A673 (cell line): ENCODE data around the gene SLC19A1. TPM values are rescaled to one million over a fixed set of nuclear protein-coding genes. Genes with fewer than 3 reads are reported as not detected.

ENCODE experiments used
- BruUV-seq: library from RNA; stranded (reverse); fragments of 400-500 nt; replicated peaks from 2 replicates; lab custom pipeline; 2021; lab: Mats Ljungman, UMichigan
- CTCF ChIA-PET: fragments of 300-600 bp; sonication (Branson Sonifier 250); formaldehyde crosslinking; loops from one replicate; lab custom pipeline; 2022; ENCODE audit warnings: antibody characterized with exemption; lab: Charles Lee
- POLR2A ChIA-PET: fragments of 300-600 bp; sonication (Branson Sonifier 250); formaldehyde crosslinking; loops from one replicate; lab custom pipeline; 2022; ENCODE audit warnings: antibody characterized with exemption; ENCODE audit not compliant: low non-redundant PET; lab: Charles Lee
- DNase-seq: peaks from one replicate; pipeline ENCODE4 v3.0.0-alpha.2; 2015; ENCODE audit warnings: low spot score
- H3K27ac ChIP-seq: fragments of 200-600 bp; sonication (generic); 2 replicates; pipeline ENCODE4 v1.5.1; 2016; ENCODE audit warnings: mixed run types, low read depth, mild to moderate bottlenecking, mixed read lengths, antibody characterized with exemption, low read length; ENCODE audit not compliant: poor library complexity, severe bottlenecking
- H3K27me3 ChIP-seq: fragments of 200-600 bp; sonication (generic); replicated peaks from 2 replicates; pipeline ENCODE4 v1.6.1; 2017; ENCODE audit warnings: mixed run types, low read depth, mild to moderate bottlenecking, mixed read lengths, antibody characterized with exemption, low read length; ENCODE audit not compliant: insufficient read depth, poor library complexity
- H3K36me3 ChIP-seq: fragments of 200-600 bp; sonication (generic); 2 replicates; pipeline ENCODE4 v1.6.1; 2016; ENCODE audit warnings: mixed run types, mild to moderate bottlenecking, mixed read lengths, antibody characterized with exemption, low read length; ENCODE audit not compliant: insufficient read depth, poor library complexity, severe bottlenecking
- H3K4me1 ChIP-seq: fragments of 200-600 bp; sonication (generic); 2 replicates; pipeline ENCODE4 v1.6.1; 2017; ENCODE audit warnings: mixed run types, mild to moderate bottlenecking, mixed read lengths, antibody characterized with exemption, low read length; ENCODE audit not compliant: insufficient read depth, poor library complexity, severe bottlenecking
- H3K4me3 ChIP-seq: fragments of 200-600 bp; sonication (generic); 2 replicates; pipeline ENCODE4 v1.5.1; 2016; ENCODE audit warnings: low read depth, mixed run types, mild to moderate bottlenecking, mixed read lengths, low read length; ENCODE audit not compliant: poor library complexity, severe bottlenecking
- H3K9me3 ChIP-seq: fragments of 200-600 bp; sonication (generic); 2 replicates; pipeline ENCODE4 v1.6.1; 2016; ENCODE audit warnings: mixed run types, low read depth, mild to moderate bottlenecking, mixed read lengths, antibody characterized with exemption, low read length; ENCODE audit not compliant: poor library complexity, severe bottlenecking
- EZH2 ChIP-seq: fragments of 200-600 bp; sonication (generic); IDR thresholded peaks from 2 replicates; pipeline ENCODE4 v1.6.1; 2017; ENCODE audit warnings: borderline replicate concordance, low read depth, mild to moderate bottlenecking, mixed read lengths, antibody characterized with exemption, low read length; ENCODE audit not compliant: poor library complexity, severe bottlenecking
- intact Hi-C: fragments of 100-400 bp; cut with micrococcal nuclease; formaldehyde crosslinking; loops from one replicate; pipeline ENCODE4 v1.10.0; 2022; ENCODE audit not compliant: unreplicated experiment
- total RNA-seq: library from RNA; stranded (reverse); gene quantifications from 2 replicates; pipeline ENCODE4 v1.2.3, GENCODE V29; 2021
- TF ChIP-seq, protein P1 (sequence below): fragments of 300-800, 200-600 bp; sonication (generic); conservative IDR thresholded peaks from 2 replicates; pipeline ENCODE4 v1.5.1; 2017; ENCODE audit warnings: low read depth, mild to moderate bottlenecking, antibody characterized with exemption, low read length, moderate library complexity, mixed read lengths

SLC19A1 gene
- total RNA-seq, 1 experiment from 2014 or later = 72.1 TPM

DNA sequence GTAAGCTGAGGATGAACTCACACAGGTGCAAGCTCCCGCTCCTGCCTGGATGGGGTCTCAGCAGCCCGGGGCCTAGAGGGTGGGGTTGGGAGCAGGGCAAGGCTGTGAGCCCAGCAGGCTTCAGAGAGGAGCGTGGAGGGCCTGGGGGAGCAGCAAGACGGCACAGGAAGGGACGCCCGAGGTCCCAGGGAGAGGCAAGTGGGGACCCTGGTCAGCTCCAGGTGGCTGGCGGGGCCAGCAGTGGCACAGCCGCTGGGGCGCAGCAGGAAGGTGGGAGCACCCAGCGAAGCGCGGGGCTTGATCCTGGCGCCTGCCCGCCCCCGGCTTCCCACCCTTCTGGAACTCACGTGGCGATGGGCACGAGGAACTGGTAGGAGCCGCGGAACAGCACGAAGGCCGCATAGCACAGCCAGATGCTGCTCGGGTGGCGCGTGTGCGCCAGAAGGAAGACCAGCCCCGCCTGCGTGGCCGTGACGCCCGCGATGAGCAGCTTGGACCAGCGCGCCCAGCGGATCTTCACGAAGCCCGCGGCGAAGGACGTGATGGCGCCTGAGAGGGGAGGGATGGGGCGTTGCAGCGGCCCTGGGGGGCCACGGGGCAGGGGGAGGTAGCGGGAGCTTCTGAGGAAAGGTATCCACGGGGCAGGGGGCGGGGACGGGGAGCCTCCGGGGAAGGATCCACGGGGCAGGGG lies 11.7 kb downstream of the SLC19A1 start:
- no peak for DNase-seq
- no peaks in the 10 kb centered on the region for H3K27me3 ChIP-seq
- intact Hi-C loops = no loop called here
- no peaks in the 10 kb centered on the region for H3K9me3 ChIP-seq
- H3K4me3 ChIP-seq = no peak overlapping the region
- H3K4me1 ChIP-seq = no peaks in the 10 kb centered on the region
- no peak for TF ChIP-seq EZH2
- TF ChIP-seq, protein P1, sequence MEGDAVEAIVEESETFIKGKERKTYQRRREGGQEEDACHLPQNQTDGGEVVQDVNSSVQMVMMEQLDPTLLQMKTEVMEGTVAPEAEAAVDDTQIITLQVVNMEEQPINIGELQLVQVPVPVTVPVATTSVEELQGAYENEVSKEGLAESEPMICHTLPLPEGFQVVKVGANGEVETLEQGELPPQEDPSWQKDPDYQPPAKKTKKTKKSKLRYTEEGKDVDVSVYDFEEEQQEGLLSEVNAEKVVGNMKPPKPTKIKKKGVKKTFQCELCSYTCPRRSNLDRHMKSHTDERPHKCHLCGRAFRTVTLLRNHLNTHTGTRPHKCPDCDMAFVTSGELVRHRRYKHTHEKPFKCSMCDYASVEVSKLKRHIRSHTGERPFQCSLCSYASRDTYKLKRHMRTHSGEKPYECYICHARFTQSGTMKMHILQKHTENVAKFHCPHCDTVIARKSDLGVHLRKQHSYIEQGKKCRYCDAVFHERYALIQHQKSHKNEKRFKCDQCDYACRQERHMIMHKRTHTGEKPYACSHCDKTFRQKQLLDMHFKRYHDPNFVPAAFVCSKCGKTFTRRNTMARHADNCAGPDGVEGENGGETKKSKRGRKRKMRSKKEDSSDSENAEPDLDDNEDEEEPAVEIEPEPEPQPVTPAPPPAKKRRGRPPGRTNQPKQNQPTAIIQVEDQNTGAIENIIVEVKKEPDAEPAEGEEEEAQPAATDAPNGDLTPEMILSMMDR = no peak
- BruUV-seq = no TSS peak
- ChIA-PET CTCF (no interaction called here), POLR2A (no interaction called here)
- peaks cover 48% of the 10 kb centered on the region for H3K36me3 ChIP-seq
- no peak overlapping the region for H3K27ac ChIP-seq

DNA sequence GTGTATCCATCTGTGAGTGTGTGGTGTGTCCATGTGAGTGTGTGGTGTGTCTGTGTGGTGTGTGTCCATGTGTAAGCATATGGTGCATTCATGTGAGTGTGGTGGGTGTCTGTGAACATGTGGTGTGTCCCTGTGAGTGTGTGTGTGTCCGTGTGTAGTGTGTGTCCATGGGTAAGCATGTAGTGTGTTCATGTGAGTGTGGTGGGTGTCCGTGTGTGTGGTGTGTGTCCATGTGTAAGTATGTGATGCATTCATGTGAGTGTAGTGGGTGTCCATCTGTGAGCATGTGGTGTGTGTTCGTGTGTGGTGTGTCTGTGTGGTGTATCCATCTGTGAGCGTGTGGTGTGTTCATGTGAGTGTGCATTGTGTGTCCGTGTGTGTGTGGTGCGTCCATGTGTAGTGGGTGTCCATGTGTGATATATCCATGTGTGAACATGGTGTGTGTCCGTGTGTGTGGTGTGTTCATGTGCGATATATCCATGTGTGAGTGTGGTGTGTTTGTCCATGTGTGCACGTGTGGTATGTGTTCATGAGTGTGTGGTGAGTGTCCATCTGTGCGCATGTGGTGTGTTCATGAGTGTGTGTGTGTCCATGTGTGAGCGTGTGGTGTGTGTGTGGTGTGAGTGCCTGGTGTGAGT lies 12.3 kb downstream of the SLC19A1 start:
- peaks cover 49% of the 10 kb centered on the region for H3K36me3 ChIP-seq
- ChIA-PET CTCF (no interaction called here), POLR2A (no interaction called here)
- no peak for DNase-seq
- no peaks in the 10 kb centered on the region for H3K27me3 ChIP-seq
- no peak for TF ChIP-seq EZH2
- TF ChIP-seq, protein P1 = no peak
- H3K4me3 ChIP-seq = no peak overlapping the region
- H3K4me1 ChIP-seq = no peaks in the 10 kb centered on the region
- BruUV-seq = TSS peak; percentile 28
- H3K9me3 ChIP-seq = no peaks in the 10 kb centered on the region
- H3K27ac ChIP-seq = no peak overlapping the region
- intact Hi-C loops = no loop called here

DNA sequence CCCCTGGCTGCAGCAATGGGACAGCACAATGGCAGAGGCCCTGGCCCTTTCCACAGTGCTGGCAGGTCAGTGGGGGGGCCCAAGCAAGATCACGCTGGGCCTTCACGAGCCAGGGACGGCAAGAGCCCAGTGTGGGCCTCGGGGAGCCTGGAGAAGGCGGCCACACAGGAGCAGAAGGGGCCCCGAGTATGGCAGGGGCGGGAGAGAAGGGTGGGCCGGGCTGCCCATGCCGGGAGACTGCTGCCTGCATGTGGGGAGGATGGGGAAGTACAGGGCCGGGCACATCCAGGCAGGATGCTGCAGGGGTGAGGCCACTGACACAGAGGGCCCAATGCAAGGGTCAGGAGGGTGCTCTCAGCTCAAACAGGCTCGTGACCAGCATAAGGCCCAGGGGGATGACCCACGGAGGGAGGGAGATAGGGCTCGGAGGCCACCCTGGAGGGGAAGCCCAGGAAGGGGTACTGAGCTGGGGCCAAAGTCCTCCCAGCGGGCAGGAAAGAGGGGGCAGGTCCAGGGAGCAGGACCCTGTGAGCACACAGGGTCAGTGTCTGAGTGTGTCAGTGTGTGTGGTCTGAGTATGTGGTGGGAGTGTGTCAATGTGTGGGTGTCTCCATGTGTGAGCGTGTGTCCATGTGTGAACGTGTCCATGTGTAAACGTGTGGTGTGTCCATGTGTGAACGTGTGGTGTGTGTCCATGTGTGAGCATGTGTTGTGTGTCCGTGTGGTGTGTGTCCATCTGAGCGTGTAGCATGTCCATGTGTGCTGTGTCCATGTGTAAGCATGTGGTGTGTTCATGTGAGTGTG lies 13.1 kb downstream of the SLC19A1 start:
- H3K9me3 ChIP-seq = no peaks in the 10 kb centered on the region
- TF ChIP-seq EZH2 = no peak
- TF ChIP-seq, protein P1 = no peak

More for the DNA sequence above, 13.1 kb downstream of the SLC19A1 start:
- DNase-seq = no peak
- Histone ChIP-seq H3K4me1 (no peaks in the 10 kb centered on the region), H3K36me3 (peaks cover 46% of the 10 kb centered on the region), H3K27ac (no peak overlapping the region), H3K4me3 (no peak overlapping the region), H3K27me3 (no peaks in the 10 kb centered on the region)
- intact Hi-C loops = no loop called here
- POLR2A ChIA-PET = no interaction called here
- BruUV-seq = no TSS peak
- CTCF ChIA-PET = no interaction called here
